BJ (cell line): Measurements from ENCODE around the gene RAB32. TPM values are rescaled to one million over a fixed set of nuclear protein-coding genes. Genes with fewer than 3 reads are reported as not detected.

Source experiments
- CTCF ChIA-PET: fragments of 350-600 bp; formaldehyde crosslinking; extraction: SDS; loops from one replicate; lab custom pipeline; 2021; ENCODE audit warnings: antibody characterized with exemption, inconsistent platforms; lab: Yijun Ruan, JAX
- POLR2A ChIA-PET: fragments of 300-600 bp; sonication (Branson Sonifier 250); formaldehyde crosslinking; extraction: SDS; loops from one replicate; lab custom pipeline; 2021; ENCODE audit warnings: antibody characterized with exemption; lab: Charles Lee
- DNase-seq: peaks from one replicate; pipeline ENCODE4 v3.0.0-alpha.2; 2011; ENCODE audit warnings: low read depth
- H3K27me3 ChIP-seq: 2 replicates; pipeline ENCODE4 v1.6.0; 2011; ENCODE audit warnings: low read length; ENCODE audit not compliant: control insufficient read depth, insufficient read depth
- H3K36me3 ChIP-seq: 2 replicates; pipeline ENCODE4 v1.5.1; 2011; ENCODE audit warnings: low read length; ENCODE audit not compliant: control insufficient read depth, insufficient read depth
- H3K4me3 ChIP-seq: 2 replicates; pipeline ENCODE4 v1.5.1; 2011; ENCODE audit warnings: low read depth, mild to moderate bottlenecking, control low read depth, low read length
- CTCF ChIP-seq: IDR thresholded peaks from 2 replicates; pipeline ENCODE4 v1.5.1; 2011; ENCODE audit warnings: low read depth, mild to moderate bottlenecking, control low read depth, inconsistent platforms, low read length, moderate library complexity; ENCODE audit not compliant: insufficient read depth
- polyA plus RNA-seq: library from polyadenylated mRNA; depleted of rRNA; stranded (reverse); fragments of >200 nt; gene quantifications from 2 replicates; pipeline ENCODE4 v1.2.3, GENCODE V29; 2011

RAB32 gene
- polyA plus RNA-seq, 1 experiment, result 77.3 TPM

GRCh38 chr6:146532702-146533101 lies 10.9 kb upstream of the RAB32 start:
- ChIA-PET CTCF (no interaction called here), POLR2A (no interaction called here)
- DNase-seq, result no peak
- Histone ChIP-seq H3K4me3 (no peak overlapping the region), H3K27me3 (no peaks in the 10 kb centered on the region), H3K36me3 (no peaks in the 10 kb centered on the region)
- no peak for TF ChIP-seq CTCF

- H3K36me3 ChIP-seq, result no peaks in the 10 kb centered on the region
- no peak for DNase-seq
- peak overlapping the region; percentile 53 for H3K4me3 ChIP-seq
- TF ChIP-seq CTCF, result no peak
- ChIA-PET POLR2A (no interaction called here), CTCF (interaction anchor here (0.7 to 1.5 kb wide), 4 partner anchors 8 to 839 kb away, joined by 3 to 5 read pairs (median 4); no protein-coding TSS in a partner anchor)
- no peaks in the 10 kb centered on the region for H3K27me3 ChIP-seq
Observed at GRCh38 chr6:146542881-146543210, 787 bp upstream of the RAB32 start.

- no peak for DNase-seq
- POLR2A ChIA-PET, result no interaction called here
- CTCF ChIA-PET, result interaction anchor here (1.0 to 1.5 kb wide), 5 partner anchors 8 to 158 kb away, joined by 3 to 7 read pairs (median 4); no protein-coding TSS in a partner anchor
Observed at GRCh38 chr6:146543940-146544615, 445 bp downstream of the RAB32 start.

GRCh38 chr6:146544616-146545182 lies 1.1 kb downstream of the RAB32 start:
- TF ChIP-seq CTCF, result no peak
- ChIA-PET POLR2A (no interaction called here), CTCF (no interaction called here)

More at GRCh38 chr6:146543940-146544615, 445 bp downstream of the RAB32 start:
- Histone ChIP-seq H3K36me3 (no peaks in the 10 kb centered on the region), H3K27me3 (no peaks in the 10 kb centered on the region), H3K4me3 (peak overlapping the region; percentile 94)
- TF ChIP-seq CTCF, result no peak

GRCh38 chr6:146545581-146545980 lies 1.9 kb downstream of the RAB32 start:
- no peaks in the 10 kb centered on the region for H3K27me3 ChIP-seq
- ChIA-PET CTCF (interaction anchor here (0.5 kb wide), 1 partner anchor 216 kb away, joined by 3 read pairs; no protein-coding TSS in a partner anchor), POLR2A (no interaction called here)
- DNase-seq, result peak; percentile 36
- H3K36me3 ChIP-seq, result peaks cover 4% of the 10 kb centered on the region
- H3K4me3 ChIP-seq, result peak overlapping the region; percentile 94
- no peak for TF ChIP-seq CTCF

More at GRCh38 chr6:146544616-146545182, 1.1 kb downstream of the RAB32 start:
- Histone ChIP-seq H3K27me3 (no peaks in the 10 kb centered on the region), H3K4me3 (peak overlapping the region; percentile 94), H3K36me3 (peaks cover 2% of the 10 kb centered on the region)
- DNase-seq, result no peak
